Stimulated activated CD4-positive, alpha-beta T cell treated with anti-CD3 and anti-CD28 coated beads, Interleukin-15, amount 100 ng/mL, for 1 hour (primary cell): Measurements from ENCODE around the gene GOLGA3.

Source experiments
- DNase-seq, 2 donors: peaks; one replicate each; pipeline ENCODE4 v3.0.0-alpha.2; 2020; ENCODE audit warnings: low read depth in 1 of 2, low spot score in 1 of 2

The GOLGA3 gene

GRCh38 chr12:132724506-132725241, 104.0 kb downstream of the GOLGA3 start:
- no peak for DNase-seq

GRCh38 chr12:132723764-132724140, 104.9 kb downstream of the GOLGA3 start:
- DNase-seq: no peak

DNA sequence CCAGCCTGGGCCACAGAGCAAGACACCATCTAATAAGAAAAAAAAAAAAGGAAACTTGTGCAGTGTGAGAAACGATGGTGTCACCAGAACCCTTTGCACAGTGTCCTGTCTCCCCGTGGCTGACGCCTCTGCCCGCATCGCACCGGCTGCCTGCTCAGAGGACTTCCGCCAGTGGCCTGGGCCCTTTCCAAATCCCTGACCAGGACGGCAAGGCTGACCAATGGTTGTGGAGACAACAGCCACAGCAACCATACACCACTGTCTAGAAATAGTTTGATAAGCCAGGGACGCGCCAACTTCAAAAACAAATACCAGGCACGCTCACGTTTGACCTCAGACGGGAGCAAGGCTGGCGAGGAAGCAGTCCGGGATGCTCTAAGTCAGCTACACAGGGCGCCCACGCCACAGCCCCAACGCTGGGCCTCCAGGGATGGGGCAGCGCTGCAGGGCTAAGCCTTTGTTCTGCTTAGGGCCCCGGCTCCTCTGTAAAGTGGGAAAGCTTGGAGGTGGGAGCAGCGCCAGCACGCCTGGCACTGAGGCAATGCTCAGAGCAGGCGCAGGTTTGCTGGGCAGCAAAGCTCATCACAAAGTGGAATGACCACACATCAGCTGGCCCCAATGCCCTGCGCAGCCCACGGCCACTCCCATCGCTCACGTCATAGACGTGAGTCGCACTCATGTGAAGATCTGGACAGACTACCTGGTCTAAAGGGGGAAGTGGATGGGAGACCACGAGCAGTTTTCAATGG, 105.5 kb downstream of the GOLGA3 start:
- DNase-seq: no peak

- no peak for DNase-seq
Measured at GRCh38 chr12:132720606-132721345, 107.9 kb downstream of the GOLGA3 start.

GRCh38 chr12:132719954-132720324, 108.7 kb downstream of the GOLGA3 start:
- no peak for DNase-seq

- DNase-seq: no peak
Measured at GRCh38 chr12:132719141-132719953, 109.3 kb downstream of the GOLGA3 start.
